ENCODE measurements around the gene PINLYP.

Gene PINLYP

DNA sequence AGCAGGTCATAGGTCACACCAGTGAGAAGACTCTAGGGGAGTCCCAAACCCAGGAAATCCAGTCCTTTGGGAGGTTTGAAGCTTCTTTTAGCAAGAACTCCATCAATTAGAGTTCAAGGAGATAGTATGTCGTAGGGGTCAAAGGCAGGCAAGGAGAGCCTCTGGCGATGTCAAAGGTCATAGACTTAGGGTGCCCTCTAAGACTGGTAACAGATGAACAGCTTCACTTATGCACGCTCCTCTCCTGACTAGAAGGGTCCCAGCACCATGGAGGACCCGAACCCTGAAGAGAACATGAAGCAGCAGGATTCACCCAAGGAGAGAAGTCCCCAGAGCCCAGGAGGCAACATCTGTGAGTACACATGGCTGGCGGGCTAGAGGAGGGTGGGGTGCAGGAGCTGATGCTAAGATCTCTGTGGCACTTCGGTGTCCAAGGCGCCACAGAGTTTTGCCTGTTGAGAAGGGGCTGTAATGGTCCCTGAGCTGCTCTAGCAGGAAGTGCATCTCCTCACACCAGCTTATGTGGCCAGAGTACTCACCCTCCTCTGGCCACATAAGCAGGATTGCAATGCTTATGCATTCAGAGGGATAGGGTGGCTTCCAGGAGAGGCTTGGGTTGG is 21.4 kb downstream of the PINLYP start:
- H3K4me2 ChIP-seq (ENCODE audit: low read depth, low read length, poor library complexity, severe bottlenecking): peak overlapping the region; percentile 93
- H3K4me3 ChIP-seq (ENCODE audit: low read length, poor library complexity, severe bottlenecking): peak overlapping the region; percentile 96
- peaks cover 63% of the 10 kb centered on the region for H3K79me2 ChIP-seq (ENCODE audit: insufficient read depth, low read length)
- peaks cover 29% of the 10 kb centered on the region; the same call in 1 of the 2 replicates for H3K36me3 ChIP-seq (ENCODE audit: insufficient read depth, low read length)
- H2AFZ ChIP-seq (ENCODE audit: low read length): peak overlapping the region; percentile 66; the same call in 1 of the 2 replicates
- no peaks in the 10 kb centered on the region for H3K9me3 ChIP-seq (ENCODE audit: insufficient read depth, low read depth, low read length)
- peaks cover 11% of the 10 kb centered on the region for H4K20me1 ChIP-seq (ENCODE audit: insufficient read depth, low read length, poor library complexity, severe bottlenecking)
- TF ChIP-seq, protein P1, sequence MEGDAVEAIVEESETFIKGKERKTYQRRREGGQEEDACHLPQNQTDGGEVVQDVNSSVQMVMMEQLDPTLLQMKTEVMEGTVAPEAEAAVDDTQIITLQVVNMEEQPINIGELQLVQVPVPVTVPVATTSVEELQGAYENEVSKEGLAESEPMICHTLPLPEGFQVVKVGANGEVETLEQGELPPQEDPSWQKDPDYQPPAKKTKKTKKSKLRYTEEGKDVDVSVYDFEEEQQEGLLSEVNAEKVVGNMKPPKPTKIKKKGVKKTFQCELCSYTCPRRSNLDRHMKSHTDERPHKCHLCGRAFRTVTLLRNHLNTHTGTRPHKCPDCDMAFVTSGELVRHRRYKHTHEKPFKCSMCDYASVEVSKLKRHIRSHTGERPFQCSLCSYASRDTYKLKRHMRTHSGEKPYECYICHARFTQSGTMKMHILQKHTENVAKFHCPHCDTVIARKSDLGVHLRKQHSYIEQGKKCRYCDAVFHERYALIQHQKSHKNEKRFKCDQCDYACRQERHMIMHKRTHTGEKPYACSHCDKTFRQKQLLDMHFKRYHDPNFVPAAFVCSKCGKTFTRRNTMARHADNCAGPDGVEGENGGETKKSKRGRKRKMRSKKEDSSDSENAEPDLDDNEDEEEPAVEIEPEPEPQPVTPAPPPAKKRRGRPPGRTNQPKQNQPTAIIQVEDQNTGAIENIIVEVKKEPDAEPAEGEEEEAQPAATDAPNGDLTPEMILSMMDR (conservative IDR thresholded peaks at IDR 0.05; ENCODE audit: low read length): no peak
- TF ChIP-seq EZH2phosphoT487 (IDR thresholded peaks at IDR 0.05; ENCODE audit: borderline replicate concordance): no peak
- peak overlapping the region; percentile 86 for H3K9ac ChIP-seq (ENCODE audit: low read depth, low read length, poor library complexity, severe bottlenecking)
- H3K9me2 ChIP-seq (replicated peaks; ENCODE audit: low read depth, low read length): no peaks in the 10 kb centered on the region
- H3K27me3 ChIP-seq (ENCODE audit: insufficient read depth, low read length, poor library complexity, severe bottlenecking): no peaks in the 10 kb centered on the region
- peaks cover 27% of the 10 kb centered on the region for H3K4me1 ChIP-seq (ENCODE audit: insufficient read depth, low read length, poor library complexity, severe bottlenecking)
- no peaks in the 10 kb centered on the region for H3F3A ChIP-seq (ENCODE audit: low read depth)

GRCh38 chr19:43597876-43598275 is 22.3 kb downstream of the PINLYP start:
- Histone ChIP-seq H3K4me1 (ENCODE audit: insufficient read depth, low read length, poor library complexity, severe bottlenecking) (peaks cover 27% of the 10 kb centered on the region), H3K27me3 (ENCODE audit: insufficient read depth, low read length, poor library complexity, severe bottlenecking) (no peaks in the 10 kb centered on the region), H2AFZ (ENCODE audit: low read length) (no peak overlapping the region), H4K20me1 (ENCODE audit: insufficient read depth, low read length, poor library complexity, severe bottlenecking) (peaks cover 11% of the 10 kb centered on the region), H3K9me2 (replicated peaks; ENCODE audit: low read depth, low read length) (no peaks in the 10 kb centered on the region), H3K79me2 (ENCODE audit: insufficient read depth, low read length) (peaks cover 60% of the 10 kb centered on the region), H3K4me2 (ENCODE audit: low read depth, low read length, poor library complexity, severe bottlenecking) (peak overlapping the region; percentile 93), H3F3A (ENCODE audit: low read depth) (no peaks in the 10 kb centered on the region), H3K36me3 (ENCODE audit: insufficient read depth, low read length) (peaks cover 30% of the 10 kb centered on the region; the same call in 1 of the 2 replicates), H3K9ac (ENCODE audit: low read depth, low read length, poor library complexity, severe bottlenecking) (peak overlapping the region; percentile 86), H3K4me3 (ENCODE audit: low read length, poor library complexity, severe bottlenecking) (peak overlapping the region; percentile 96), H3K9me3 (ENCODE audit: insufficient read depth, low read depth, low read length) (no peaks in the 10 kb centered on the region)
- TF ChIP-seq EZH2phosphoT487 (IDR thresholded peaks at IDR 0.05; ENCODE audit: borderline replicate concordance): no peak
- TF ChIP-seq, protein P1 (conservative IDR thresholded peaks at IDR 0.05; ENCODE audit: low read length): no peak

- Histone ChIP-seq H3K36me3 (ENCODE audit: insufficient read depth, low read length) (peaks cover 29% of the 10 kb centered on the region; the same call in 1 of the 2 replicates), H3F3A (ENCODE audit: low read depth) (no peaks in the 10 kb centered on the region)
These were observed 23.0 kb downstream of the PINLYP start for GRCh38 chr19:43598445-43599240.

More at GRCh38 chr19:43598445-43599240, 23.0 kb downstream of the PINLYP start:
- H4K20me1 ChIP-seq (ENCODE audit: insufficient read depth, low read length, poor library complexity, severe bottlenecking): peaks cover 9% of the 10 kb centered on the region
- peak overlapping the region; percentile 93 for H3K4me2 ChIP-seq (ENCODE audit: low read depth, low read length, poor library complexity, severe bottlenecking)
- H2AFZ ChIP-seq (ENCODE audit: low read length): no peak overlapping the region
- no peak for TF ChIP-seq EZH2phosphoT487 (IDR thresholded peaks at IDR 0.05; ENCODE audit: borderline replicate concordance)
- TF ChIP-seq, protein P1 (conservative IDR thresholded peaks at IDR 0.05; ENCODE audit: low read length): no peak
- H3K9ac ChIP-seq (ENCODE audit: low read depth, low read length, poor library complexity, severe bottlenecking): no peak overlapping the region
- H3K9me3 ChIP-seq (ENCODE audit: insufficient read depth, low read depth, low read length): no peaks in the 10 kb centered on the region
- H3K79me2 ChIP-seq (ENCODE audit: insufficient read depth, low read length): peaks cover 52% of the 10 kb centered on the region
- no peaks in the 10 kb centered on the region for H3K9me2 ChIP-seq (replicated peaks; ENCODE audit: low read depth, low read length)
- H3K4me3 ChIP-seq (ENCODE audit: low read length, poor library complexity, severe bottlenecking): peak overlapping the region; percentile 96
- H3K27me3 ChIP-seq (ENCODE audit: insufficient read depth, low read length, poor library complexity, severe bottlenecking): no peaks in the 10 kb centered on the region
- H3K4me1 ChIP-seq (ENCODE audit: insufficient read depth, low read length, poor library complexity, severe bottlenecking): peaks cover 27% of the 10 kb centered on the region
